K562 (cell line): ENCODE data around the gene ST6GALNAC6. TPM values are rescaled to one million over a fixed set of nuclear protein-coding genes. Genes with fewer than 3 reads are reported as not detected.

Experiments
- CHCHD3 ChIP-seq: fragments of 250-450 bp; sonication (Bioruptor Pico); IDR thresholded peaks from 2 replicates; pipeline ENCODE4 v2.1.2; 2022; ENCODE audit warnings: mild to moderate bottlenecking
- DMBX1 ChIP-seq: fragments of 250-450 bp; sonication (Bioruptor Pico); IDR thresholded peaks from 2 replicates; pipeline ENCODE4 v1.8.0; 2022; ENCODE audit warnings: inconsistent platforms, mild to moderate bottlenecking, moderate library complexity, borderline replicate concordance
- HIVEP1 ChIP-seq: fragments of 250-450 bp; sonication (Bioruptor Pico); IDR thresholded peaks from 2 replicates; pipeline ENCODE4 v1.4.0; 2020; ENCODE audit warnings: mild to moderate bottlenecking
- HLTF ChIP-seq: fragments of 450-650 bp; IDR thresholded peaks from 2 replicates; pipeline ENCODE4 v1.6.1; 2016
- IRF2 ChIP-seq: sonication (generic); formaldehyde crosslinking; IDR thresholded peaks from 2 replicates; pipeline ENCODE4 v1.8.1; 2022; ENCODE audit warnings: mild to moderate bottlenecking, missing genetic modification reagents
- L3MBTL2 ChIP-seq: fragments of 450-650 bp; IDR thresholded peaks from 2 replicates; pipeline ENCODE4 v1.6.1; 2016; ENCODE audit warnings: mild to moderate bottlenecking, moderate library complexity
- MAZ ChIP-seq, 2 experiments: fragments of 450-650 bp in 1 of 2; sonication (generic) in 1 of 2; formaldehyde crosslinking; IDR thresholded peaks in 1 of 2; conservative IDR thresholded peaks in 1 of 2; 2 replicates each; pipeline versions ENCODE4 v1.4.0 to v1.5.0; 2020; ENCODE audit warnings: mild to moderate bottlenecking in 1 of 2, missing genetic modification reagents in 1 of 2
- POLR2G ChIP-seq: fragments of 200-400 bp; formaldehyde crosslinking; IDR thresholded peaks from 2 replicates; pipeline ENCODE4 v1.6.1; 2017; ENCODE audit warnings: low read depth, mild to moderate bottlenecking, antibody characterized with exemption, low read length, moderate library complexity
- RAD51 ChIP-seq: fragments of 450-650 bp; IDR thresholded peaks from 2 replicates; pipeline ENCODE4 v1.7.1; 2016; ENCODE audit warnings: low read depth, mild to moderate bottlenecking, borderline replicate concordance
- REST ChIP-seq, 2 experiments: fragments of 450-650 bp; formaldehyde crosslinking in 1 of 2; IDR thresholded peaks; 2 replicates each; pipeline versions ENCODE4 v1.4.0 to v1.6.1; 2014 to 2020; ENCODE audit warnings: mild to moderate bottlenecking in 2 of 2, borderline replicate concordance in 1 of 2, low read depth in 1 of 2
- RNF2 ChIP-seq: sonication (generic); IDR thresholded peaks from 2 replicates; pipeline ENCODE4 v1.6.1; 2016
- SETDB1 ChIP-seq: IDR thresholded peaks from one replicate; pipeline ENCODE4 v1.6.1; 2012; ENCODE audit warnings: low read length, control low read depth, inconsistent platforms
- SRF ChIP-seq, 2 experiments: fragments of 250-450, 450-650 bp in 1 of 2; sonication (Bioruptor Pico) in 1 of 2; sonication (generic) in 1 of 2; formaldehyde crosslinking; IDR thresholded peaks; 2 replicates each; pipeline versions ENCODE4 v1.5.0 to v1.5.1; 2020 to 2022; ENCODE audit warnings: mild to moderate bottlenecking in 1 of 2, missing genetic modification reagents in 1 of 2
- XRCC5 ChIP-seq: fragments of 200-400 bp; formaldehyde crosslinking; IDR thresholded peaks from 2 replicates; pipeline ENCODE4 v1.6.1; 2017; ENCODE audit warnings: low read depth, mild to moderate bottlenecking, low read length
- YY1 ChIP-seq, 3 experiments: IDR thresholded peaks; 2 replicates each; pipeline ENCODE4 v1.6.1; 2011; ENCODE audit warnings: low read length in 2 of 3, mild to moderate bottlenecking in 2 of 3, moderate library complexity in 2 of 3, borderline replicate concordance in 1 of 3, control low read depth in 1 of 3, low read depth in 1 of 3; ENCODE audit not compliant: insufficient read depth in 3 of 3, insufficient replicate concordance in 2 of 3, control insufficient read depth in 1 of 3, insufficient read length in 1 of 3; ENCODE audit errors: extremely low read depth in 1 of 3
- ZKSCAN1 ChIP-seq: fragments of 150-350 bp; IDR thresholded peaks from 2 replicates; pipeline ENCODE4 v1.6.1; 2016; ENCODE audit warnings: low read depth, low read length
- polyA plus RNA-seq, 8 experiments: library from polyadenylated mRNA; depleted of rRNA in 4 of 8; stranded (reverse) in 5 of 8; unstranded in 3 of 8; fragments of >200 nt; fragmentation: Nextera tagmentation in 2 of 8; fragmentation: Illumina TruSeq in 1 of 8; extraction: Ambion mirVana in 2 of 8; extraction: Trizol in 1 of 8; gene quantifications; 2 replicates each; pipeline versions ENCODE4 v1.2.1 to v1.2.3, GENCODE V29; 2011 to 2014; ENCODE audit warnings: inconsistent platforms in 1 of 8, missing spikeins in 1 of 8
- total RNA-seq, 7 experiments: library from RNA; depleted of rRNA in 6 of 7; stranded (reverse); fragments of >200 nt in 6 of 7; fragmentation: Illumina TruSeq in 2 of 7; extraction: Trizol in 2 of 7; gene quantifications; 2 replicates each; pipeline versions ENCODE4 v1.2.1 to v1.2.3, GENCODE V29; 2011 to 2021; ENCODE audit warnings: low replicate concordance in 1 of 7
- TF ChIP-seq, protein P1 (sequence below): fragments of 200-800 bp; sonication (Bioruptor generic); IDR thresholded peaks from 2 replicates; pipeline ENCODE4 v1.6.1; 2017; ENCODE audit warnings: missing genetic modification characterization, missing compliant biosample characterization

ST6GALNAC6 gene
- total and polyA plus RNA-seq, 9 of the 15 experiments (the other 6 are each of a cell fraction or from before 2014, with no cell fraction given) = 0.13 to 23.0 (median 14.5) TPM

GRCh38 chr9:127903557-127904475 lies 4.4 kb upstream of the ST6GALNAC6 start (continued):
- TF ChIP-seq REST (IDR thresholded peaks at IDR 0.05; ENCODE audit: borderline replicate concordance) = no peak
- TF ChIP-seq REST (CRISPR knock-in tag; IDR thresholded peaks at IDR 0.05; ENCODE audit: low read depth) = no peak
- TF ChIP-seq SETDB1 = no peak
- TF ChIP-seq XRCC5 = no peak
- TF ChIP-seq, protein P1, sequence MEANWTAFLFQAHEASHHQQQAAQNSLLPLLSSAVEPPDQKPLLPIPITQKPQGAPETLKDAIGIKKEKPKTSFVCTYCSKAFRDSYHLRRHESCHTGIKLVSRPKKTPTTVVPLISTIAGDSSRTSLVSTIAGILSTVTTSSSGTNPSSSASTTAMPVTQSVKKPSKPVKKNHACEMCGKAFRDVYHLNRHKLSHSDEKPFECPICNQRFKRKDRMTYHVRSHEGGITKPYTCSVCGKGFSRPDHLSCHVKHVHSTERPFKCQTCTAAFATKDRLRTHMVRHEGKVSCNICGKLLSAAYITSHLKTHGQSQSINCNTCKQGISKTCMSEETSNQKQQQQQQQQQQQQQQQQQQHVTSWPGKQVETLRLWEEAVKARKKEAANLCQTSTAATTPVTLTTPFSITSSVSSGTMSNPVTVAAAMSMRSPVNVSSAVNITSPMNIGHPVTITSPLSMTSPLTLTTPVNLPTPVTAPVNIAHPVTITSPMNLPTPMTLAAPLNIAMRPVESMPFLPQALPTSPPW (CRISPR knock-in tag) = peak; percentile 67
- peak in 1 of 2 experiments; percentile 60; a peak in 1 of 4 replicates for TF ChIP-seq SRF (CRISPR knock-in tag; IDR thresholded peaks at IDR 0.05)
- no peak for TF ChIP-seq IRF2 (CRISPR knock-in tag)
- no peak for TF ChIP-seq HLTF
- TF ChIP-seq L3MBTL2 = peak; percentile 15; the same call in 1 of the 2 replicates
- TF ChIP-seq POLR2G = peak; percentile 68
- no peak for TF ChIP-seq CHCHD3 (CRISPR knock-in tag)
- peak; percentile 87; the same call in 1 of the 2 replicates for TF ChIP-seq RNF2
- no peak for TF ChIP-seq HIVEP1
- TF ChIP-seq ZKSCAN1 = no peak
- TF ChIP-seq DMBX1 (CRISPR knock-in tag) = peak; percentile 10; the same call in 1 of the 2 replicates
- peak in 1 of 3 experiments; percentile 62 for TF ChIP-seq YY1 (IDR thresholded peaks at IDR 0.05; ENCODE audit: borderline replicate concordance in 1 of 3, control insufficient read depth in 1 of 3, extremely low read depth in 1 of 3, insufficient read depth in 3 of 3, insufficient read length in 1 of 3, insufficient replicate concordance in 2 of 3, low read depth in 1 of 3, low read length in 2 of 3)
- no peak for TF ChIP-seq RAD51
- TF ChIP-seq MAZ (CRISPR knock-in tag; conservative IDR thresholded peaks at IDR 0.05 in 1 of 2, IDR thresholded peaks at IDR 0.05 in 1 of 2) = peak; percentile 78 to 84
